Testis (tissue), 3 donors: ENCODE results near the gene C1QTNF4. TPM values are rescaled to one million over a fixed set of nuclear protein-coding genes. Genes with fewer than 3 reads are reported as not detected.

Experiments
- DNase-seq: peaks from one replicate; pipeline ENCODE4 v3.0.0-alpha.2; 2019
- H3K27ac ChIP-seq, 2 donors: fragments of 200-600 bp; sonication (generic); one replicate each; pipeline ENCODE4 v1.5.1; 2019
- H3K27me3 ChIP-seq: fragments of 200-600 bp; sonication (generic); one replicate; pipeline ENCODE4 v1.5.1; 2019
- H3K36me3 ChIP-seq: fragments of 200-600 bp; sonication (generic); one replicate; pipeline ENCODE4 v1.5.1; 2017; ENCODE audit warnings: low read depth; ENCODE audit errors: missing control alignments
- H3K4me1 ChIP-seq: fragments of 200-600 bp; sonication (generic); one replicate; pipeline ENCODE4 v1.5.1; 2019
- H3K4me3 ChIP-seq, 2 donors: fragments of 200-600 bp; sonication (generic); one replicate each; pipeline ENCODE4 v1.5.1; 2017 to 2019
- H3K9me3 ChIP-seq: fragments of 200-600 bp; sonication (generic); one replicate; pipeline ENCODE4 v1.5.1; 2017
- POLR2A ChIP-seq: fragments of 450-650 bp; IDR thresholded peaks from one replicate; pipeline ENCODE4 v1.6.1; 2017; ENCODE audit warnings: antibody characterized with exemption, mild to moderate bottlenecking, moderate library complexity
- WGBS, 2 donors: methylation state at CpG; one replicate each; pipeline ENCODE4 v1.1.5; 2018; 5-methylcytosine and 5-hydroxymethylcytosine counted together
- intact Hi-C: fragments of 100-400 bp; cut with DNase I; formaldehyde crosslinking; loops from one replicate; pipeline ENCODE4 v1.15.1; 2023; ENCODE audit warnings: low total_unique reads
- polyA plus RNA-seq: library from polyadenylated mRNA; stranded (reverse); fragments of 350-450 nt; fragmentation: Illumina TruSeq; extraction: RNeasy Lipid Tissue Mini Kit (QIAGEN cat#74804); gene quantifications from one replicate; pipeline ENCODE4 v1.2.3, GENCODE V29; 2014; ENCODE audit warnings: low read depth, low replicate concordance; ENCODE audit not compliant: insufficient read depth
- total RNA-seq, 2 donors: library from RNA; depleted of rRNA; stranded (reverse); fragments of >200 nt; gene quantifications; one replicate each; pipeline ENCODE4 v1.2.3, GENCODE V29; 2016
- TF ChIP-seq, protein P1 (sequence below), 3 experiments: fragments of 450-650 bp in 2 of 3; fragments of 200-600 bp in 1 of 3; sonication (generic) in 1 of 3; IDR thresholded peaks; one replicate each; pipeline ENCODE4 v1.5.1; 2016 to 2019; ENCODE audit warnings: antibody characterized with exemption in 3 of 3, mild to moderate bottlenecking in 2 of 3, moderate library complexity in 1 of 3

C1QTNF4 gene
- total and polyA plus RNA-seq, 3 donors from 2014 or later: 2.6 to 25.1 (median 15.4) TPM

DNA sequence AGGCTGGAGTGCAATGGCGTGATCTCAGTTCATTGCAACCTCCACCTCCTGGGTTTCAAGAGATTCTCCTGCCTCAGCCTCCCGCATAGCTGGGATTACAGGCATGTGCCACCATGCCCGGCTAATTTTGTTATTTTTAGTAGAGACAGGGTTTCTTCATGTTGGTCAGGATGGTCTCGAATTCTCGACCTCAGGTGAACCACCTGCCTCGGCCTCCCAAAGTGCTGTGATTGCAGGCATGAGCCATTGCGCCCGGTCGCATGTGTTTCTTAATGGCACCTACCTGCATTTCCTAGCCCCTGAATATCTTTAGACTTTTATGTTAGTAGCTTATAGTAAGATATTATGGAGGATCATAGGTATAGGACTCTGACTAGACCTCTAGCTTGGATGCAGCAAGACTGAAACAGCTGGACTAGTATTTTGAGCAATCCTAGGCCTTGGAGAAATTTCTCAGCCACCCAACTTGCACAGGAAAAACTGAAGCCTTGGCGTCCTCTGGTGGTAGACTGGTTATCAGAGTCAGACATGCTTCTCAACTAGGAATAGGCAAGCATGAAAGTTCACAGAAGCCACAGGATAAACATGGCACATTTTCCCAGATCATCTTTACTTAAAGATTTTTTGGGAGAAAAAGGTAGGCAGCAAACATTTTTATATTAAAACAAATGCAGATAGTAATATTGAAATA lies 22.7 kb upstream of the C1QTNF4 start:
- 82 to 86% methylated on average over 10 of the region's 10 CpGs for WGBS, 2 donors
- H3K4me3 ChIP-seq: no peak overlapping the region
- no peaks in the 10 kb centered on the region for H3K9me3 ChIP-seq
- intact Hi-C loops: no loop called here
- no peaks in the 10 kb centered on the region for H3K27me3 ChIP-seq
- H3K27ac ChIP-seq: no peak overlapping the region
- no peaks in the 10 kb centered on the region for H3K4me1 ChIP-seq
- H3K36me3 ChIP-seq: no peaks in the 10 kb centered on the region
- peak; percentile 83 for DNase-seq
- no peak for TF ChIP-seq POLR2A
- TF ChIP-seq, protein P1, sequence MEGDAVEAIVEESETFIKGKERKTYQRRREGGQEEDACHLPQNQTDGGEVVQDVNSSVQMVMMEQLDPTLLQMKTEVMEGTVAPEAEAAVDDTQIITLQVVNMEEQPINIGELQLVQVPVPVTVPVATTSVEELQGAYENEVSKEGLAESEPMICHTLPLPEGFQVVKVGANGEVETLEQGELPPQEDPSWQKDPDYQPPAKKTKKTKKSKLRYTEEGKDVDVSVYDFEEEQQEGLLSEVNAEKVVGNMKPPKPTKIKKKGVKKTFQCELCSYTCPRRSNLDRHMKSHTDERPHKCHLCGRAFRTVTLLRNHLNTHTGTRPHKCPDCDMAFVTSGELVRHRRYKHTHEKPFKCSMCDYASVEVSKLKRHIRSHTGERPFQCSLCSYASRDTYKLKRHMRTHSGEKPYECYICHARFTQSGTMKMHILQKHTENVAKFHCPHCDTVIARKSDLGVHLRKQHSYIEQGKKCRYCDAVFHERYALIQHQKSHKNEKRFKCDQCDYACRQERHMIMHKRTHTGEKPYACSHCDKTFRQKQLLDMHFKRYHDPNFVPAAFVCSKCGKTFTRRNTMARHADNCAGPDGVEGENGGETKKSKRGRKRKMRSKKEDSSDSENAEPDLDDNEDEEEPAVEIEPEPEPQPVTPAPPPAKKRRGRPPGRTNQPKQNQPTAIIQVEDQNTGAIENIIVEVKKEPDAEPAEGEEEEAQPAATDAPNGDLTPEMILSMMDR (IDR thresholded peaks at IDR 0.05): peak in 2 of 3 experiments; percentile 67 to 74

DNA sequence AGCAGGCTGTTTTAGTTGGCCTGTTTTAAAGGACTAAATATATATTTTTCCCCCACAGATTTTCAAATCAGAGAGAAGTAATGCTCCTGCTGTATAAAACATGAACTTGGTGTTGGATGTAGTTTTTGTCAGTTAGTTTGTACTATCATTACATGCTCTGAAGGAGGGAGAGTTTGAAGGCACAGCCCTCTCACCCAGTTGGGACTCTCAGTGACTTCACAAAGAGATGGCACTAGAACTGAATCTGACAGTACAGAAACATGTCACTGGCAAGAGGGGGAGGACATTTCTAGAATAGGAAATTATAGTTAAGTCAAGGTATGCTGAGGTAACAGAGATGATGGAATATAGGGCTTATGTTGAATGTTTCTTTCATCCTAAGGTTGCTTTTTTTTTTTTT lies 21.0 kb upstream of the C1QTNF4 start:
- TF ChIP-seq POLR2A: no peak
- TF ChIP-seq, protein P1 (IDR thresholded peaks at IDR 0.05): no peak
- DNase-seq: no peak
- no peaks in the 10 kb centered on the region for H3K36me3 ChIP-seq
- H3K27ac ChIP-seq: no peak overlapping the region
- intact Hi-C loops: no loop called here
- no peaks in the 10 kb centered on the region for H3K9me3 ChIP-seq
- H3K4me3 ChIP-seq: no peak overlapping the region
- no peaks in the 10 kb centered on the region for H3K27me3 ChIP-seq
- H3K4me1 ChIP-seq: no peaks in the 10 kb centered on the region

DNA sequence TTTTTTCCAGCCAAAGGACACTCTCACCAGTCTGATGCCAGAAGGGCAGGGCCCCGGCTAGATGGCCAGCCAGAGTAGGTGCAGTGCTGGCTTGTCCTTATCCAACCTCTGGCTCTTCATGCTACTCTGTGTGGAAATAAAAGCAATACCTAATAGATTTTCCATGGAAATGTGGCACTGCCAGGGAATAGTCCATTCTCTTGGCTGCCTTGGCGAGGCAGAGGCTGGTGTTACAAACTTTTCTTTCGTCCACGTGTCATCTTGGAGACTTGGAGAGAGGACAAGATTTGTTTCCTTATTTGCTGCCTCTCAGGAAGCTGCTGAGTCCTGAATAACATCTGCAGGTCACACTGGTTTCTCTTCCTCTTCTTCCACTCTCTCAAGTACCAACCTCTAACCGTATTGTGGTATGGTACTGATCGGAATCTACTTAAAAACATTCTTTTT lies 17.2 kb upstream of the C1QTNF4 start:
- TF ChIP-seq, protein P1 (IDR thresholded peaks at IDR 0.05): no peak
- no peak for TF ChIP-seq POLR2A
- H3K27me3 ChIP-seq: no peaks in the 10 kb centered on the region
- H3K9me3 ChIP-seq: no peaks in the 10 kb centered on the region
- H3K4me1 ChIP-seq: peaks cover 3% of the 10 kb centered on the region
- no peak overlapping the region for H3K4me3 ChIP-seq
- no peaks in the 10 kb centered on the region for H3K36me3 ChIP-seq
- 81 to 87% methylated on average over 6 of the region's 6 CpGs for WGBS, 2 donors
- no peak for DNase-seq
- H3K27ac ChIP-seq: no peak overlapping the region
- intact Hi-C loops: no loop called here

DNA sequence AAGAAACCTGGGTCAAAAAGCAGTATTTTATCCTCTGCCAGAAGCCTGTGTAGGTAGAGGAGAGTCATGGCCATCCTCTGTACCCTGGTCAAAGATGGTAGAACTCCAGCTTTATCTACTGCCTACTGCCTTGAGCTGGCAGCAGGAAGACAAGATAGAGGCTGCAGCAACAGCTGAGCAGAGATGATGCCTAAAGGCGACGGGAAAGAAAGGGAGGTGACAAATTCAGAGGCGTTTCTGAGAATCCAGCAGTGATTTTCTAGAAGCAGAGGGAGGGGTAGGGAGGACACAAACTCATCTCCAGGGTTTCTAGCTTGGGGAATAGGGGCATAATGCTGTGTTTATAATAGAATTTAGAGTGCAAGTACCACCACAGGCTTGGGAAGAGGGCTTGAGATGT lies 15.5 kb upstream of the C1QTNF4 start:
- Histone ChIP-seq H3K9me3 (no peaks in the 10 kb centered on the region), H3K4me3 (no peak overlapping the region), H3K27ac (no peak overlapping the region), H3K27me3 (no peaks in the 10 kb centered on the region), H3K4me1 (peaks cover 3% of the 10 kb centered on the region), H3K36me3 (no peaks in the 10 kb centered on the region)
- TF ChIP-seq, protein P1 (IDR thresholded peaks at IDR 0.05): no peak
- TF ChIP-seq POLR2A: no peak
- intact Hi-C loops: no loop called here
- DNase-seq: no peak
- WGBS, 2 donors: 71 to 76% methylated on average over 3 of the region's 3 CpGs

DNA sequence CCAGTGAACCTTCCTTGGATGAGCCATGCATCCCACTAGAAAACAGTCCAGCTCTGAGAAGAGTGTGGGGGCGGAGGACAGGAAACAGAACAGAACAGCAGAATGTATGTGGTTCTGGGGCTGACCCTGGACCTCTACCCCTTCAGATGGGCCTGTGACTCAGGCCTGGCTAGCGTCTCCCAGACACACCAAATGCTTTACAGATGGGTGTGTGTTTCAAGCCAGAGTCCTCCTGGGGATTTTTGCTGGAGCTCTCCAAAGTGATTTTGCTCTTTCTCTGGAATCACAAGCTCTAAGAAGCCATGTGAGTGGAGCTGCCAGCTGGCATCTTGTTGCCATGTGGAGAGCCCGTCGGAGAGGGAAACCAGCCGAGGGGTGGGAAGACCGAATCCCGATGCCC lies 13.2 kb upstream of the C1QTNF4 start:
- intact Hi-C loops: no loop called here
- Histone ChIP-seq H3K4me1 (peaks cover 3% of the 10 kb centered on the region), H3K4me3 (no peak overlapping the region), H3K27ac (no peak overlapping the region), H3K9me3 (no peaks in the 10 kb centered on the region), H3K27me3 (no peaks in the 10 kb centered on the region), H3K36me3 (no peaks in the 10 kb centered on the region)
- DNase-seq: peak; percentile 55
- WGBS, 2 donors: 52 to 56% methylated on average over 7 of the region's 7 CpGs
- TF ChIP-seq POLR2A: no peak
- TF ChIP-seq, protein P1 (IDR thresholded peaks at IDR 0.05): no peak
